Cerebellar nuclear complex (tissue), 1 donor: Measurements from ENCODE around the gene SLTM.
"Not testable (repeated sequence)": the region's sequence is repeated elsewhere in the genome, so short reads cannot be mapped to it uniquely, and the experiment has no call there.

Experiments
- DNase-seq, 2 experiments: peaks; one replicate each; lab custom pipeline; 2025; lab: John Stamatoyannopoulos, UW

Gene SLTM

GRCh38 chr15:58933281-58934113 lies at the start of gene SLTM:
Gene SLTM (minus strand): TSS chr15:58933679. CDS start chr15:58933565, 114 bp downstream.
- DNase-seq: peak in 1 of 2 experiments; percentile 74

DNA sequence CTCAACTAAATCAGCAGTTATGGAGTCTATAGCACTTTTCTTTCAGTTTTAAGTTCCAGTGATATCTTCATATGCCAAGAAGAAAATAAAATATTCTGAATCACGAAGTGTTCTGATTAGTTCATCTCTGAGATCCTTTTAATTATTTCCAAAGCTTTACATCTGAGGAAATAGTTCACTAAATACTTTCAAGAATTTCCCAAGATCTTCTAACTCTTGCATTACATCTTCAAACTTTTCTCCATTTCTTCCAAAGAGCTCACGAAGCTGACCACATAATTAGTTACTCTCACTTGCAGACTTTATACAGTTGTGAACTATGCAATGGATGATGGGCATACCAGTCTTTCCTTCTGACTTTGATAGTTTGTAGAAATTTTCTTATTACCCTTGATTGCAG lies 49.8 kb upstream of the SLTM start:
- DNase-seq: no peak

- no peak for DNase-seq
Measured at GRCh38 chr15:58981808-58982475, 48.5 kb upstream of the SLTM start.

DNA sequence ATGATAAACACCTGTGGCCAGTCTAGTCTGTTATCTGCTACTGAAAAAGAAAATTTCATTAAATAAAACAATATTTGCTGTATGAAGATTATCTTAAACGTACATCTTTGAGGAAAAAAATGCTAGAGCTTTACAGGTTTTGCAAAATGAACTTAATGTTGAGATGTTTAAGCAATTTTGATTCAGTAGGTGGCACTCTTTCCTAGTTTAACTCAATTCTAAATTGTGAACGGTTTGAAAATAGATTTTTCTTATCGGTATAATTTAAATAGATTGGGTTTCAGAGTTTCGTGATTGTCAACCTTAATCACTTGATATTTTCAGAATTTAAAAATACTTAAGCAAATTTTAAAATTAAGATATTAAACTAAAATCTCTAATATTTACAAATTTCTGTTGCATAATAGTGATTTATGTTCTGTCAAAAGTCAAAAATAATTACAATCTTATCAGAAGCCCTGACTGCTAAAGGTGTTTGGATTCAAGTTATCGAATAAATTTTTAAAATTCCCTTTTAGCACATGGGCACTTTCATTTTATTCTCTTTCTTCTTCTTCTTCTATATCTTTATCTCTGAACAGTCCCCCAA lies 47.0 kb upstream of the SLTM start:
- no peak for DNase-seq

DNA sequence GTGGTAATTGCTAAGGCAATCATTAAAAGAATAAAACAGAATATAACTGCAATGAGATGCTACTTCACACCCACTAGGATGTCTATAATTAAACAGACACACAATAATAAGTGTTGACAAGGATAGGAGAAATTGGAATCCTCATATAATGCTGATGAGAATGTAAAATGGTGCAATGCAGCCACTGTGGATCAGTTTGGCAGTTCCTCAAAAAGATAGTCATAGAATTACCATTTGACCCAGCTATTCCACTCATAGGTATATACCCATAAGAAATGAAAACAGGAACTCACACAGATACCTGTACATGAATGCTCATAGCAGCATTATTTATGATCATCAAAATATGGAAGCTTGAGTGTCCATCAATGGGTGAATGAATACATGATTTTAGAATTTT lies 44.4 kb upstream of the SLTM start:
- no peak for DNase-seq

DNA sequence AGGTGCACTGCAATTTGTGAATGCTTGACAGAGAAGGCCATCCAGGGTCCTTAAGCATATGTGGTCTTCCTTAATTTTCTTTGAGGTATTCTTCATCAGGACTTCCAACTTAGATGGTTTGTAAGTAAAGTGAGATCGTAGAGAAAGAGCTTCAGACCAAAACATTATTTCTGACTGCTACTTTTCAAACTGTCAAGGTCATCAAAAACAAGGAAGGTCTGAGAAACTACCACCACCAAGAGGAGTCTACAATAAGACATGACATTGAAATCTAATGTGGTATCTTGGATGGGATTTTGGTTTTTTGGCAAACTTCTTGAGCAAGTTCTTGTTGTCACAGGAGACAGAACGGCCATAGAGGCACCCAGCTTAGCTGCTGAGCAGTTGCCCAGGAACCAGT lies 34.0 kb upstream of the SLTM start:
- no peak for DNase-seq

DNA sequence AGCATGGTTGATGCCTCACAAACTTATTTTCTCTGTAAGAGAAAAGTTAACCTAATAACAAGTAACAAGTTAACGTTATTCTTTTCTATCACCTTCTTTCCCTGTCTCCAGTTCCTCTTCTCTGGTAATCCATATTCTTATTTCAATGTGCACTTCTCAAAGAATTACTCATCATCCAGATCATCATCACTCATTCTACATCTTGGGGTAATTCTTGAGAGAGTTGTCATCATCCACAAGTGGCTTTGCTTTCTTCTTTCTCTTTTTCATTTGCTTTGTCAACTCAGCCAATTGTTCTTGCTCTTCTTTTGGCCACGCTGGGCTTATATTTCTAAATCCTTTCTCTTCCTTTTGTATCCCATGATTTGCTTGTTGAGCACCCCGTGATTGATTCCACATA lies 33.2 kb upstream of the SLTM start:
- no peak for DNase-seq

- no peak for DNase-seq
Measured at GRCh38 chr15:58962662-58963565, 29.4 kb upstream of the SLTM start.

GRCh38 chr15:58962136-58962535 lies 28.7 kb upstream of the SLTM start:
- no peak for DNase-seq

- no peak for DNase-seq
Measured at GRCh38 chr15:58958811-58959210, 25.3 kb upstream of the SLTM start.

- DNase-seq: no peak
Measured at GRCh38 chr15:58957101-58957973, 23.9 kb upstream of the SLTM start.

DNA sequence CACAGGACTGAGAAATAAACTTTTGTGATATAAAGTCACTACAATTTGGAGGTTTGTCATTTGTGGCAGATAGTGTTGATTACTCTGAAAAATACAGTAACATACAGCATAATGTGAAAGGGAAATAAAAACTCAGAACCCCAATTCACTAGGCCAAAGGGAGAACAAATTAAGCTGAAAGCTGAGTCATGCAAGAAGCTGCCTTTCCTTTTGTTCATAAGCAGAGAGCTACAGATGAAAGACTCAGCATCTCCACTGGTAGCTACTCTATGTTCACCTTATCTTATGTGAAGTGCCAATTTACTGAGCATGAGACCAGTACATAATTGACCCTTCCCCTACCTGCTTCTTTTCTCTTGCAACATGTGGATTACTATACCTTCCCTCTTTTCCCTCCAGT lies 19.3 kb upstream of the SLTM start:
- no peak for DNase-seq

- no peak for DNase-seq
Measured at GRCh38 chr15:58951388-58952007, 18.0 kb upstream of the SLTM start.

DNA sequence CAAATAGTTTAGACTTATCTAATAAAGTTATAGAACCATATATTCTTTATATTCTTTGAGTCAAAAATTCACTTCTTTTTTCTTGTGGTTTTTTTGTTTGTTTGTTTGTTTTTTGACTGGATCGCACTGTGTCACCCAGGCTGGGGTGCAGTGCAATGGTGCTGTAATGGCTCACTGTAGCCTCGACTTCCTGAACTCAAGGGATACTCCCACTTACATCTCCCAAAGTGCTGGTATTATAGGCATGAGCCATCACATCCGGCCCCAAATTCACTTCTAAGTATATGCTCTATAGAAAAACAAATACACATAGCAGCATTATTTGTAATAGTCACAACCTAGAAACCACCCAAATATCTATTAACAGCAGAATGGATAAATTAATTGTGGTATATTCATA lies 13.7 kb upstream of the SLTM start:
- DNase-seq: no peak

DNA sequence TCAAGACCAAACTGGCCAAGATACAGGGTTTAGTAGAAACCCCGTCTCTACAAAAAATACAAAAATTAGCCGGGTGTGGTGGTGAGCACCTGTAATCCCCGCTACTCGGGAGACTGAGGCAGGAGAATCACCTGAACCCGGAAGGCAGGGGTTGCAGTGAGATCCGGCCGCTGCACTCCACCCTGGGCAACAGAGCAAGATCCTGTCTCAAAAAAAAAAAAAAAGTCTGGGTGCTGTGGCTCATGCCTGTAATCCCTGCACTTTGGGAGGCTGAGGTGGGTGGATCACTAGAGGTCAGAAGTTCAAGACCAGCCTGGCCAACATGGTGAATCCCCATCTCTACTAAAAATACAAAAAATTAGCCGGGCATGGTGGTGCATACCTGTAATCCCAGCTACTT lies 1.5 kb upstream of the SLTM start:
- not testable (repeated sequence) for DNase-seq

- no peak for DNase-seq
Measured at GRCh38 chr15:58934521-58934920, 1.0 kb upstream of the SLTM start.

DNA sequence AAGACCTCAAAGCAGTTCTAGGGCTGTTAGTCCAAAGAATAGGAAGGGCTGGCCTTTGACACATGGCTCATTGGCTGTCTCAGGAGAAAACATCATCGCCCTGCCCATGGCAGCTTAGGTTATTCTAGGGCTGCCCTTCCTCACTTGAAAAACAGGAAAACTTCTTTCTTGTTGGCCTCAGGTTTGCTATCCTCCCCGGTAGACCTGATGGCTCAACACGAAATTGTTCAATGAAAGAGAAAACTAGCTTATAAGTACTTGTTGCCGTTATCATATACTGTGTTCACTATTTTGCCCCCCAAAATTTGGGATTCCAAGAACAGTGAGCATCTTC lies 602 bp upstream of the SLTM start:
- DNase-seq: peak in 1 of 2 experiments; percentile 35

- DNase-seq: no peak
Measured at GRCh38 chr15:58932710-58933280, 684 bp downstream of the SLTM start.

DNA sequence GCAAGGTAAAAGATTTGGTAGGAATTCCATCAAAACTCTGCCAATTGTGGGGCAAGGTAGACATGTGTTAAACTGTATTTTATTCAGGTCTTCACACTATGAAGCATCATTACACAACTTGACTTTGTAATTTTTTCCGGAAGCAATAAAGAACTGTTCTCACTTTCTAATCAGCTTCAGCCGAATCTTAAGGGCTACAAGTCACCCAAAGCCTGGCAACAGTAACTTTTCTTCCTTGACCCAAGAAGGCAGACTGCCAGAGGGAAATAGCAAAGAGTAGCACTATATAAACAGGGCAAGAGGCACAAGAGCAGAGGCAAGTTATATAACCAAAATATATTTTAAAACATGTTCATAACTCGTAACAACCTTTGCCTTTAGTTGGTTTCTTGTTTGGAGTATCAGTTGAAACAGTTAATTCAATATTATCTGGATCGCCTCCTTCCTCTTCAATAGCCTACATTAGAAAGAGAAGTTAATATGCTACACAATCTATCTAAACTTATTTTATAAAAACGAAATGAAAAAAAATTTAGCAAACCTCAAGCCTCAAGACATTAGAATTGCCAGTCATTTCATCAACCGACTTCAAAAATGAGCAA lies 1.4 kb downstream of the SLTM start:
- DNase-seq: no peak

DNA sequence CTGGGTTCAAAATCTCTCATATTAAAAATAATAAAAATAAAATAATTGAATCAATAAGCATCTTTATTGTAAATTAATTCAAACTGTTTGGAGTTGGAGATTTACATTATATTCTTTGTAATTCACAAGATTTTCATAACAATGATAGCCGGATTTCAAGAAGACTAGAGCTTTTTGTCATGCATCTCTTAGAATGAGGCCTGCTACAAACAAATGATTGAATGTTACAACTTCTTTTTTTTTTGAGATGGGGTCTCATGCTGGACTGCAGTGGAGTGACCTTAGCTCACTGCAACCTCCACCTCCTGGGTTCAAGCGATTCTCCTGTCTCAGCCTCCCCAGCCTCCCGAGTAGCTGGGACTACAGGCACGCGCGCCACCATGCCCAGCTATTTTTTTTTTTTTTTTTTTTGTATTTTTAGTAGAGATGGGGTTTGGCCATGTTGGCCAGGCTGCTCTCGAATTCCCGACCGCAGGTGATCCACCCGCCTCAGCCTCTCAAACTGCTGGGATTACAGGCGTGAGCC lies 3.5 kb downstream of the SLTM start:
- no peak for DNase-seq
